Gastroesophageal sphincter (tissue), 3 donors: ENCODE results near the gene SQSTM1.

ENCODE experiments used
- EP300 ChIP-seq: sonication (generic); formaldehyde crosslinking; IDR thresholded peaks from one replicate; pipeline ENCODE4 v1.6.1; 2017; ENCODE audit warnings: antibody characterized with exemption, mild to moderate bottlenecking
- POLR2A ChIP-seq, 2 donors: fragments of 450-650 bp; IDR thresholded peaks; one replicate each; pipeline ENCODE4 v1.6.1; 2017; ENCODE audit warnings: antibody characterized with exemption in 2 of 2, mild to moderate bottlenecking in 2 of 2, moderate library complexity in 1 of 2
- POLR2AphosphoS5 ChIP-seq: sonication (generic); formaldehyde crosslinking; IDR thresholded peaks from one replicate; pipeline ENCODE4 v1.6.1; 2017; ENCODE audit warnings: antibody characterized with exemption
- TF ChIP-seq, protein P1 (sequence below), 4 experiments: fragments of 200-600 bp in 2 of 4; fragments of 450-650 bp in 2 of 4; sonication (generic) in 1 of 4; IDR thresholded peaks; one replicate each; pipeline ENCODE4 v1.5.1; 2017 to 2019; ENCODE audit warnings: antibody characterized with exemption in 4 of 4, mild to moderate bottlenecking in 2 of 4, moderate library complexity in 2 of 4

- TF ChIP-seq, protein P1, sequence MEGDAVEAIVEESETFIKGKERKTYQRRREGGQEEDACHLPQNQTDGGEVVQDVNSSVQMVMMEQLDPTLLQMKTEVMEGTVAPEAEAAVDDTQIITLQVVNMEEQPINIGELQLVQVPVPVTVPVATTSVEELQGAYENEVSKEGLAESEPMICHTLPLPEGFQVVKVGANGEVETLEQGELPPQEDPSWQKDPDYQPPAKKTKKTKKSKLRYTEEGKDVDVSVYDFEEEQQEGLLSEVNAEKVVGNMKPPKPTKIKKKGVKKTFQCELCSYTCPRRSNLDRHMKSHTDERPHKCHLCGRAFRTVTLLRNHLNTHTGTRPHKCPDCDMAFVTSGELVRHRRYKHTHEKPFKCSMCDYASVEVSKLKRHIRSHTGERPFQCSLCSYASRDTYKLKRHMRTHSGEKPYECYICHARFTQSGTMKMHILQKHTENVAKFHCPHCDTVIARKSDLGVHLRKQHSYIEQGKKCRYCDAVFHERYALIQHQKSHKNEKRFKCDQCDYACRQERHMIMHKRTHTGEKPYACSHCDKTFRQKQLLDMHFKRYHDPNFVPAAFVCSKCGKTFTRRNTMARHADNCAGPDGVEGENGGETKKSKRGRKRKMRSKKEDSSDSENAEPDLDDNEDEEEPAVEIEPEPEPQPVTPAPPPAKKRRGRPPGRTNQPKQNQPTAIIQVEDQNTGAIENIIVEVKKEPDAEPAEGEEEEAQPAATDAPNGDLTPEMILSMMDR (IDR thresholded peaks at IDR 0.05): no peak
- TF ChIP-seq POLR2A (IDR thresholded peaks at IDR 0.05) (no peak), POLR2AphosphoS5 (no peak), EP300 (no peak)
Measured at GRCh38 chr5:179830818-179831468, 10.2 kb downstream of the SQSTM1 start.
